Hepatocyte (in vitro differentiated cells): ENCODE measurements around the gene ZNF491.

Source experiments
- CTCF ChIP-seq: fragments of 200-600 bp; sonication (generic); IDR thresholded peaks from 2 replicates; pipeline ENCODE4 v1.5.1; 2016; ENCODE audit warnings: antibody characterized with exemption, mild to moderate bottlenecking; ENCODE audit not compliant: poor library complexity
- EZH2 ChIP-seq: fragments of 200-600 bp; sonication (generic); IDR thresholded peaks from 2 replicates; pipeline ENCODE4 v1.6.1; 2016; ENCODE audit warnings: antibody characterized with exemption, mild to moderate bottlenecking, borderline replicate concordance

DNA sequence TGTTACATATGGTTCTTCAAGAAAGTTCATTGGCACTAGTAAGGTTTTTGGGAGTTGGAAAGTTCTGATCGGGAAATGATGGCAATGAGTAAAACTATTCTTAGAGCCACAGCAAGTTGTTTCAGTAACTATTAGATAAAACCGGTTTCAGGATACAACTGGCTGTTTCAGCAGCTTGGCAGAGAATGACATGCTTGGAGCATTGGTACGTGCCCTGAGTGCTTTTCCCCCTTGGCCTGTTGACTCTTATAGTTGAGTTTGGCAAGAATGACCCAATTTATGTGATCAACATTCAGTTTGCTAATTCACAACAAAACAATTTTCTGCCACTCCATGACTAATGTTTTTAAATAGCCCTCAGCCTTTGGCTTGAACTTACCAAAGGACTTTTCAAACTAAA lies 10.8 kb upstream of the ZNF491 start:
- TF ChIP-seq CTCF: no peak
- TF ChIP-seq EZH2: no peak
